AG09309 (cell line): Measurements from ENCODE around the gene RSF1.

ENCODE experiments used
- DNase-seq: peaks from one replicate; pipeline ENCODE4 v3.0.0-alpha.2; 2010; ENCODE audit warnings: low read depth
- H3K4me3 ChIP-seq: 2 replicates; pipeline ENCODE4 v1.5.1; 2011; ENCODE audit warnings: mild to moderate bottlenecking, low read depth, low read length, moderate library complexity; ENCODE audit not compliant: control insufficient read depth
- CTCF ChIP-seq: IDR thresholded peaks from 2 replicates; pipeline ENCODE4 v1.5.1; 2011; ENCODE audit warnings: mild to moderate bottlenecking, low read depth, low read length, inconsistent platforms; ENCODE audit not compliant: insufficient read depth, control insufficient read depth; ENCODE audit errors: missing control alignments

Gene RSF1

GRCh38 chr11:77658213-77659013 lies 162.1 kb downstream of the RSF1 start:
- DNase-seq = peak; percentile 34
- H3K4me3 ChIP-seq = no peak overlapping the region
- TF ChIP-seq CTCF = no peak

GRCh38 chr11:77656362-77656761 lies 164.2 kb downstream of the RSF1 start:
- no peak overlapping the region for H3K4me3 ChIP-seq
- DNase-seq = no peak
- TF ChIP-seq CTCF = no peak

- no peak for TF ChIP-seq CTCF
- DNase-seq = no peak
- H3K4me3 ChIP-seq = no peak overlapping the region
These were observed 165.6 kb downstream of the RSF1 start for GRCh38 chr11:77654770-77655434.

GRCh38 chr11:77650123-77650522 lies 170.4 kb downstream of the RSF1 start:
- TF ChIP-seq CTCF = no peak

GRCh38 chr11:77647654-77648305 lies 172.7 kb downstream of the RSF1 start:
- no peak for DNase-seq
- no peak for TF ChIP-seq CTCF
- H3K4me3 ChIP-seq = no peak overlapping the region

More at GRCh38 chr11:77650123-77650522, 170.4 kb downstream of the RSF1 start:
- no peak overlapping the region for H3K4me3 ChIP-seq
- no peak for DNase-seq

- DNase-seq = no peak
- no peak for TF ChIP-seq CTCF
- H3K4me3 ChIP-seq = no peak overlapping the region
These were observed 175.6 kb downstream of the RSF1 start for GRCh38 chr11:77644887-77645286.
